Fibroblast of mammary gland (primary cell): ENCODE data around the gene RBM20.
"Not testable (repeated sequence)": the region's sequence is repeated elsewhere in the genome, so short reads cannot be mapped to it uniquely, and the experiment has no call there.

Experiments
- DNase-seq: peaks from one replicate; pipeline ENCODE4 v3.0.0-alpha.2; 2010; ENCODE audit warnings: low read depth
- H3K4me3 ChIP-seq: 2 replicates; pipeline ENCODE4 v1.5.1; 2011; ENCODE audit warnings: low read depth, mild to moderate bottlenecking, low read length, moderate library complexity; ENCODE audit not compliant: control insufficient read depth
- CTCF ChIP-seq: conservative IDR thresholded peaks from 2 replicates; pipeline ENCODE4 v1.5.1; 2011; ENCODE audit warnings: low read depth, low read length, inconsistent platforms; ENCODE audit not compliant: control insufficient read depth, insufficient read depth

Gene RBM20

GRCh38 chr10:110725801-110726630 lies 81.9 kb downstream of the RBM20 start:
- no peak for TF ChIP-seq CTCF
- peak; percentile 32 for DNase-seq

GRCh38 chr10:110727785-110728184 lies 83.6 kb downstream of the RBM20 start:
- DNase-seq, H3K4me3 ChIP-seq: not testable (repeated sequence)

More at GRCh38 chr10:110725801-110726630, 81.9 kb downstream of the RBM20 start:
- no peak overlapping the region for H3K4me3 ChIP-seq

GRCh38 chr10:110730345-110731050 lies 86.4 kb downstream of the RBM20 start:
- no peak for DNase-seq
- H3K4me3 ChIP-seq: no peak overlapping the region
- no peak for TF ChIP-seq CTCF

- DNase-seq: peak; percentile 11
- H3K4me3 ChIP-seq: peak overlapping the region; percentile 30
- no peak for TF ChIP-seq CTCF
These were observed 89.2 kb downstream of the RBM20 start for GRCh38 chr10:110733218-110733952.

DNA sequence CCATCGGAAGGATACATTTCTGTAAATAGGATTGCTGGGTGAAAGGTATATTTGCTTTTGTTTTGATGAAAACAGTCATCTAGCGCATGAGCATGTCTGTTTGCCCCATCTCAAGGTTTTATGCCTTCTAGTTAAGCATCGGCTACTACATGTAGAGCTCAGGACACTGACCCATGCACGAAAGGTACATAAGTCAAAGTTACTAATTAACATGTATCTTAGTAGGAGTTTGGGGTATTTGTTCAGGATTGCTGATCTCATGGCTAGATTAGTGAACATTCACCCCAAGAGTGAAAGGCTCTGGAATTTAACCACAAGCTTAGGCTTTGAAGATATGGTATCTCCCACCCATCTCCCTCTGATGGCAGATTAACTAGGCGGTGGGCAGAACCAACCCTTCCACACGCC lies 91.5 kb downstream of the RBM20 start:
- no peak for DNase-seq
- no peak for TF ChIP-seq CTCF
- H3K4me3 ChIP-seq: no peak overlapping the region

DNA sequence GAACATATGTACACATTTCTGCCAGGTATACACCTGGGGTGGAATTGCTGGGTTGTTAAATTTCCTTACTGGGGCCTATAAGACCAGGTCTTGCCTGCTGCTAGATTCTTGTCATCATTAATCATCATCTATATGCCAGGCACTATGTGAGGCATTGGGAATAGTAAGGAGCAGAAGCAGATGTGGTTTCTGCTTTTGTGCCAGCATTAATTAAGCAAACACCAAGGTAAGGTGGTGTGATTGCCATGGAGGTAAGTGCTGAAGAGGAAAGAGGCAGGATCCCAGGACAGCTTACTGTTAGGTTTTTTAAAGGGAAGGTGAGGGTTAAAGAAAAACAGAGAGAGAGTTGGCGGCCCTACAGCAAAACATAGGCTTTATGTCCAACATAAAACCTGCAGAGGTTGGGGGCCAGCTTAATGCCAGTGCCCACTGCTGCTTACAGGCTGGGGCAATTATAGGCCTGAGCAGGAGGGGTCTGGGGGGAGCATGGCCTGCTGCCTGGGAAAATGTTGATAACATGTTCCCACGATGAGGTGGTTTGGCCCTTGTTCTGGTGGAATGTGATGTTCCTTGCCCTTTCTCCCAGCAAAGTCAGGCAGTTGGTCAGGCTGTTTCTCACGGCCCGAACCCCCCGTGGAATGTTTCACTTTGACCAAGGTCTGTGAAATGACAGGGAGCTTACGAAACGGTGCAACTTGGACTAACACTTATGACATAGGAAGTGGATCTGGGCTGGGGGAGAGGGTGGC lies 93.9 kb downstream of the RBM20 start:
- DNase-seq: peak; percentile 19
- TF ChIP-seq CTCF: no peak
- H3K4me3 ChIP-seq: no peak overlapping the region
